ENCODE results near the gene FLACC1. TPM values are rescaled to one million over a fixed set of nuclear protein-coding genes. Genes with fewer than 3 reads are reported as not detected.

Gene FLACC1
- total and polyA plus RNA-seq, 2 experiments from 2014 or later: 1.4 to 2.3 TPM

DNA sequence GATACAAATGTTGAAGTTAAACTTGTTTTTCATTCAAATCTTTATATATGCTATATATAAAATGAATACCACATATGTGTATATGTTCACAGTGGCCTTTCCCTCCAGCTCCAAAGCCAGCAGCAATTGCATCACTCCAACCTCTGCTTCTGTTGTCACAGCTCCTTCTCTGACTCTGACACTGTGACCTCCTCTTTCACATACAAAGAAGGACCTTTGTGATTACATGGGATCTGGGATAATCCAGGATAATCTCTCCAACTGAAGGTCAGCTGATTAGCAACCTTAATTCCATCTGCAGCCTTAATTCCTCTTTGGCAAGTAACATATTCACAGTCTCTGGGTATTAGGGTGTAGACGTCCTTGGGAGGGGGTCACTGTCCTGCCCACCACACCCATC, 8.4 kb downstream of the FLACC1 start:
- in situ Hi-C loops (cut with MboI): no loop called here
- Histone ChIP-seq H3K4me1 (ENCODE audit: insufficient read depth) (no peaks in the 10 kb centered on the region), H3K79me2 (ENCODE audit: insufficient read depth) (no peaks in the 10 kb centered on the region), H3K9ac (no peak overlapping the region), H3K27me3 (replicated peaks; ENCODE audit: insufficient read depth) (no peaks in the 10 kb centered on the region), H4K20me1 (ENCODE audit: insufficient read depth) (no peaks in the 10 kb centered on the region), H3K4me3 (no peak overlapping the region), H3K9me3 (ENCODE audit: low read depth) (no peaks in the 10 kb centered on the region), H3K36me3 (ENCODE audit: low read depth) (no peaks in the 10 kb centered on the region), H3K4me2 (ENCODE audit: unreplicated experiment) (no peak overlapping the region), H3K9me2 (ENCODE audit: insufficient read depth) (no peaks in the 10 kb centered on the region), H3K27ac (no peak overlapping the region), H2AFZ (no peak overlapping the region), H3F3A (ENCODE audit: insufficient read depth) (no peaks in the 10 kb centered on the region)
- WGBS, 2 experiments (ENCODE audit: low coverage in 1 of 2, low lambda C conversion rate in 2 of 2, missing lambda C conversion rate in 2 of 2): 56 to 84% methylated on average over 1 of the region's 1 CpG
- no peak for DNase-seq
- no peak for TF ChIP-seq EZH2phosphoT487 (IDR thresholded peaks at IDR 0.05; ENCODE audit: insufficient read depth, low read depth)
- no peak for TF ChIP-seq EZH2 (IDR thresholded peaks at IDR 0.05; ENCODE audit: insufficient read depth, poor library complexity, severe bottlenecking)

DNA sequence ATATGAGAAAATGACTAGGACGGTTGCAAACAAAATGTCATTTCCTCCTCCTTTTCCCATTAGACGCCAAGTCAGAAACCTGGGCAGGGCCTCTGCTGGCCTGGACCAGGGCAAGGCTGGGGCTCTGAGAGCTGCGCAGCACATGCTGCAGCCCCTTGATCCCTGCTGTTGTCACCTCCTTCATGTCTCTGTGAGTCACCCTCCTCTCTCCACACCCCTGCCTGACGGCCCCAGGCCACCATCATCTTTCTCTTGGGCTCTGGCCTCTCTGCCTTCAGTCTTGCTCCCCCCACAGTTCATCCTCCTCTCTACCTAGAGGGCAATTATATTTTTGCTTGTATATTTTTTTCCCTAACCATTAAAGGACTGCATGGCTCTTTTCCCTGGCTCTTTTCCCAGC, 10.0 kb downstream of the FLACC1 start:
- no peaks in the 10 kb centered on the region for H3K9me2 ChIP-seq (ENCODE audit: insufficient read depth)
- H3K4me2 ChIP-seq (ENCODE audit: unreplicated experiment): no peak overlapping the region
- H3F3A ChIP-seq (ENCODE audit: insufficient read depth): no peaks in the 10 kb centered on the region
- in situ Hi-C loops (cut with MboI): no loop called here
- no peak overlapping the region for H2AFZ ChIP-seq
- 87 to 89% methylated on average over 4 of the region's 4 CpGs for WGBS, 2 experiments (ENCODE audit: low coverage in 1 of 2, low lambda C conversion rate in 2 of 2, missing lambda C conversion rate in 2 of 2)
- H3K4me3 ChIP-seq: no peak overlapping the region
- H3K9me3 ChIP-seq (ENCODE audit: low read depth): no peaks in the 10 kb centered on the region
- DNase-seq: no peak
- H3K36me3 ChIP-seq (ENCODE audit: low read depth): no peaks in the 10 kb centered on the region
- H3K27me3 ChIP-seq (replicated peaks; ENCODE audit: insufficient read depth): no peaks in the 10 kb centered on the region
- H3K4me1 ChIP-seq (ENCODE audit: insufficient read depth): no peaks in the 10 kb centered on the region
- no peak overlapping the region for H3K27ac ChIP-seq
- no peaks in the 10 kb centered on the region for H4K20me1 ChIP-seq (ENCODE audit: insufficient read depth)
- no peak for TF ChIP-seq EZH2 (IDR thresholded peaks at IDR 0.05; ENCODE audit: insufficient read depth, poor library complexity, severe bottlenecking)
- TF ChIP-seq EZH2phosphoT487 (IDR thresholded peaks at IDR 0.05; ENCODE audit: insufficient read depth, low read depth): no peak
- no peaks in the 10 kb centered on the region for H3K79me2 ChIP-seq (ENCODE audit: insufficient read depth)
- H3K9ac ChIP-seq: no peak overlapping the region

DNA sequence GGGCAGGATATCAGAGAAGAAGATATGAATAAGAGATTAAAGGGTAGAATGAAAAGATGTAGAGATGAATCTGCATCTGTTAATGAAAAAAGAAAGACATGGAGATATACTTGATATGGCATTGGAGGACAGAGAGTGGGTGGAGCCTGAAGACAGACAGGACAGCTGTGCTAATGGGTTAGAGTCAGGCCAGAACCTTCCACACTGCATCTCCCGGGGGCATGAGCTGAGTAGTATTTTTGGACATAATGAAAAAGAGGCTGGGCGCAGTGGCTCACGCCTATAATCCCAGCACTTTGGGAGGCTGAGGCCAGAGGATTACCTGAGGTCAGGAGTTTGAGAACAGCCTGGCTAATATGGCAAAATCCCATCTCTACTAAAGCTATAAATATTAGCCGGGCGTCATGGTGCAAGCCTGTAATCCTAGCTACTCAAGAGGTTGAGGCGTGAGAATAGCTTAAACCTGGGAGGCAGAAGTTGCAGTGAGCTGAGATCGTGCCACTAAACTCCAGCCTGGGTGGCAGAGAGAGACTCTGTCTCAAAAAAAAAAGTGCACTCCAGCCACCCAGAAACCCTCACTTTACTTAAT, 11.4 kb downstream of the FLACC1 start:
- no peaks in the 10 kb centered on the region for H3K27me3 ChIP-seq (replicated peaks; ENCODE audit: insufficient read depth)
- no peaks in the 10 kb centered on the region for H3K4me1 ChIP-seq (ENCODE audit: insufficient read depth)
- no peak overlapping the region for H3K4me3 ChIP-seq
- 82 to 87% methylated on average over 7 of the region's 7 CpGs for WGBS, 2 experiments (ENCODE audit: low coverage in 1 of 2, low lambda C conversion rate in 2 of 2, missing lambda C conversion rate in 2 of 2)
- H3K36me3 ChIP-seq (ENCODE audit: low read depth): 0 out of 2 replicates have a peak, but pooled peaks cover 4% of the 10 kb centered on the region
- no peaks in the 10 kb centered on the region for H3K9me2 ChIP-seq (ENCODE audit: insufficient read depth)
- no peaks in the 10 kb centered on the region for H4K20me1 ChIP-seq (ENCODE audit: insufficient read depth)
- H3K79me2 ChIP-seq (ENCODE audit: insufficient read depth): no peaks in the 10 kb centered on the region
- TF ChIP-seq EZH2phosphoT487 (IDR thresholded peaks at IDR 0.05; ENCODE audit: insufficient read depth, low read depth) (no peak), EZH2 (IDR thresholded peaks at IDR 0.05; ENCODE audit: insufficient read depth, poor library complexity, severe bottlenecking) (no peak)
- no peak overlapping the region for H3K4me2 ChIP-seq (ENCODE audit: unreplicated experiment)
- no peak overlapping the region for H3K9ac ChIP-seq
- H3F3A ChIP-seq (ENCODE audit: insufficient read depth): no peaks in the 10 kb centered on the region
- H3K27ac ChIP-seq: no peak overlapping the region
- no peak overlapping the region for H2AFZ ChIP-seq
- no peaks in the 10 kb centered on the region for H3K9me3 ChIP-seq (ENCODE audit: low read depth)
- in situ Hi-C loops (cut with MboI): no loop called here
- no peak for DNase-seq

DNA sequence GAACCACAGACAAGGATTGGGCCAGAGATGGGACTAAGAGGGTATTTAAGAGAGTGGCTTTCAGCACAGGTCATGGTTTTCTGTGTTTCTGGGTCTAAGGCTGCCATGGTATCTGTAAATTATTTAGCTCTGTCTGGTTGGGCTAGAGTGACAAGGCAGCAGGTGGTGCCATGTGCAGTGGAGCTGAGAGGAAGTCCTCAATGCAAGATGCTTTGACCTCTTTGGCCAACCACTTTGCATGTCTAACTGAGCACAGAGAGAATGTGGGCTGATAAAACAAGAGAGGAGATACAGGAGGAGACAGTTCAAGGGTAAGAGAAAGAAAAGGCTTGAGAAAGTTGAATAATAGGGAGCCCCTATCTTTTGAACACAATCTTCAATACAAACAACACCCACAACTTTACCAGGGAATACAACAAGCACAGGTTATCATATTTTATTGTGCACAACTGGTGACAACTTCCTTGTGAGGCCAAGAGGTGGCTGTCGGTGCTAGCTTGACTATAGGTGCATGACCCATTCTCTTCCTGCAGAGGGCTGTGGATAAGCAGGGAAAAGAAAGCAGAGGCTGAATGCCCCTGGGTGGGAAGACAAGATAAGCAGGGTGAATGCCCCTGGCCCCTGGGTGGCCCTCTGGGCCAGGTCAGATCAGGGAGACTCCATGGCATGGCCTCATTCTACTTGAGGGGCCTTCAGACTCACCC, 12.3 kb downstream of the FLACC1 start:
- Histone ChIP-seq H3K9me3 (ENCODE audit: low read depth) (no peaks in the 10 kb centered on the region), H3K4me2 (ENCODE audit: unreplicated experiment) (no peak overlapping the region), H3K36me3 (ENCODE audit: low read depth) (0 out of 2 replicates have a peak, but pooled peaks cover 7% of the 10 kb centered on the region), H3K9ac (no peak overlapping the region), H3K9me2 (ENCODE audit: insufficient read depth) (no peaks in the 10 kb centered on the region), H3K79me2 (ENCODE audit: insufficient read depth) (no peaks in the 10 kb centered on the region), H3K4me3 (no peak overlapping the region), H3F3A (ENCODE audit: insufficient read depth) (no peaks in the 10 kb centered on the region), H3K27me3 (replicated peaks; ENCODE audit: insufficient read depth) (no peaks in the 10 kb centered on the region), H3K27ac (no peak overlapping the region), H3K4me1 (ENCODE audit: insufficient read depth) (no peaks in the 10 kb centered on the region), H2AFZ (no peak overlapping the region), H4K20me1 (ENCODE audit: insufficient read depth) (no peaks in the 10 kb centered on the region)
- 29 to 43% methylated on average over 1 of the region's 1 CpG for WGBS, 2 experiments (ENCODE audit: low coverage in 1 of 2, low lambda C conversion rate in 2 of 2, missing lambda C conversion rate in 2 of 2)
- TF ChIP-seq EZH2 (IDR thresholded peaks at IDR 0.05; ENCODE audit: insufficient read depth, poor library complexity, severe bottlenecking) (no peak), EZH2phosphoT487 (IDR thresholded peaks at IDR 0.05; ENCODE audit: insufficient read depth, low read depth) (no peak)
- no peak for DNase-seq
- in situ Hi-C loops (cut with MboI): no loop called here
